Left colon (tissue), 2 donors: ENCODE data around the gene RPS16. TPM values are rescaled to one million over a fixed set of nuclear protein-coding genes. Genes with fewer than 3 reads are reported as not detected.
"Not testable (repeated sequence)": the region's sequence is repeated elsewhere in the genome, so short reads cannot be mapped to it uniquely, and the experiment has no call there.

Experiments
- ATAC-seq: fragments of 200-7000 bp; cut with Tn5 transposase; one replicate; pipeline ENCODE4 v1.9.1; 2020; ENCODE audit warnings: mild to moderate bottlenecking, moderate library complexity
- DNase-seq, 2 donors: peaks; one replicate each; pipeline ENCODE4 v3.0.0-alpha.2; 2020
- intact Hi-C, 2 donors: fragments of 100-400 bp; cut with DNase I in 1 of 2; cut with micrococcal nuclease in 1 of 2; formaldehyde crosslinking; loops; one replicate each; pipeline versions ENCODE4 v1.11.2 to v1.14.0; 2022; cut with DNase I, micrococcal nuclease
- long read RNA-seq: library from polyadenylated mRNA; unstranded; transcript quantifications from one replicate; pipeline ENCODE4 v2.0.0, GENCODE V29; 2021
- total RNA-seq, 2 donors: library from RNA; stranded (reverse); fragmentation: NEBNext Ultra II Directional; extraction: Animal tissue kit (Norgen Biotek cat#: 25700); gene quantifications; one replicate each; pipeline ENCODE4 v1.2.1, GENCODE V29; 2021
- donor health status: DM: no; HTN: no; CAD: no.
- donor health status: DM: yes; HTN: yes; CAD: no.

RPS16 gene
- 1,000 to 10,000 TPM; 1,556 to 1,578 TPM for total RNA-seq
- long read RNA-seq, transcript RPS16-207 (5 exons, 492 nt), result minor isoform, 5 of 313 reads
- long read RNA-seq, transcript RPS16-201 (5 exons, 560 nt), result major isoform, 215 of 313 reads
- long read RNA-seq, transcript RPS16-206 (4 exons, 2,389 nt), result minor isoform, 6 of 313 reads
- long read RNA-seq, partial matches to known transcripts, result 76 of 313 reads
- long read RNA-seq, other reads (novel, unspliced or antisense), result 9 of 313 reads

- DNase-seq (peak; percentile 99), ATAC-seq (peak; percentile 97)
- intact Hi-C loops, result no loop called here
Observed at GRCh38 chr19:39435499-39436349, at the start of gene RPS16. Gene RPS16 (minus strand): TSS chr19:39435949. CDS start chr19:39435895, 54 bp downstream.

- DNase-seq (no peak), ATAC-seq (no peak)
- intact Hi-C loops, result no loop called here
Observed at GRCh38 chr19:39483141-39483540, 47.4 kb upstream of the RPS16 start.

GRCh38 chr19:39481676-39482075, 45.9 kb upstream of the RPS16 start:
- ATAC-seq (no peak), DNase-seq (no peak)
- intact Hi-C loops, result no loop called here

GRCh38 chr19:39481229-39481545, 45.4 kb upstream of the RPS16 start:
- no peak for DNase-seq
- peak; percentile 3 for ATAC-seq
- intact Hi-C loops, result no loop called here

- ATAC-seq (peak; percentile 99), DNase-seq (peak; percentile 97 to 100)
- intact Hi-C loops, result no loop called here
Observed at GRCh38 chr19:39480337-39481228, 44.8 kb upstream of the RPS16 start, which contains the start of gene TIMM50. Gene TIMM50 (plus strand): TSS chr19:39480838. CDS start chr19:39480854, 16 bp downstream.

- no peak for ATAC-seq
- DNase-seq, result no peak
- intact Hi-C loops, result loop anchor here in 1 of 2 donors (10.0 kb wide), 1 partner anchor 55 kb away; the partner anchor contains the start of gene EID2B
Observed at GRCh38 chr19:39479916-39480315, 44.2 kb upstream of the RPS16 start.

GRCh38 chr19:39479319-39479801, 43.6 kb upstream of the RPS16 start:
- intact Hi-C loops, result loop anchor here in 1 of 2 donors (10.0 kb wide), 1 partner anchor 55 kb away; the partner anchor contains the start of gene EID2B
- ATAC-seq, DNase-seq: not testable (repeated sequence)

- intact Hi-C loops, result loop anchor here in 1 of 2 donors (10.0 kb wide), 1 partner anchor 59 kb away; the partner anchor contains the start of gene EID2B
Observed at GRCh38 chr19:39475748-39476147, 40.0 kb upstream of the RPS16 start.

GRCh38 chr19:39474139-39474620, 38.4 kb upstream of the RPS16 start:
- intact Hi-C loops, result loop anchor here in 1 of 2 donors (10.0 kb wide), 1 partner anchor 61 kb away; the partner anchor contains the start of gene EID2B
- ATAC-seq (peak; percentile 62), DNase-seq (peak in 1 of 2 donors; percentile 65)

More at GRCh38 chr19:39475748-39476147, 40.0 kb upstream of the RPS16 start:
- no peak for ATAC-seq
- DNase-seq, result no peak

- intact Hi-C loops, result loop anchor here in 1 of 2 donors (10.0 kb wide), 1 partner anchor 61 kb away; the partner anchor contains the start of gene EID2B
- DNase-seq, result no peak
- no peak for ATAC-seq
Observed at GRCh38 chr19:39473443-39473960, 37.8 kb upstream of the RPS16 start.

GRCh38 chr19:39472746-39473442, 37.1 kb upstream of the RPS16 start:
- intact Hi-C loops, result loop anchor here in 1 of 2 donors (10.0 kb wide), 1 partner anchor 62 kb away; the partner anchor contains the start of gene EID2B
- DNase-seq (no peak), ATAC-seq (peak; percentile 13)

- ATAC-seq (no peak), DNase-seq (no peak)
- intact Hi-C loops, result loop anchor here in 1 of 2 donors (10.0 kb wide), 1 partner anchor 63 kb away; the partner anchor contains the start of gene EID2B
Observed at GRCh38 chr19:39471756-39472536, 36.2 kb upstream of the RPS16 start.

GRCh38 chr19:39470724-39471339, 35.1 kb upstream of the RPS16 start:
- DNase-seq (no peak), ATAC-seq (no peak)
- intact Hi-C loops, result loop anchor here in 1 of 2 donors (10.0 kb wide), 1 partner anchor 64 kb away; the partner anchor contains the start of gene EID2B

- DNase-seq, result no peak
- no peak for ATAC-seq
- intact Hi-C loops, result no loop called here
Observed at GRCh38 chr19:39469567-39469966, 33.8 kb upstream of the RPS16 start.

- no peak for DNase-seq
- intact Hi-C loops, result no loop called here
- no peak for ATAC-seq
Observed at GRCh38 chr19:39469036-39469435, 33.3 kb upstream of the RPS16 start.

- no peak for ATAC-seq
- intact Hi-C loops, result no loop called here
- DNase-seq, result no peak
Observed at GRCh38 chr19:39467941-39468340, 32.2 kb upstream of the RPS16 start.
